ENCODE results near the gene MRPL12. TPM values are rescaled to one million over a fixed set of nuclear protein-coding genes. Genes with fewer than 3 reads are reported as not detected.

MRPL12 gene
- total and polyA plus RNA-seq, 2 of the 13 experiments (the other 11 are each of a cell fraction or from before 2014, with no cell fraction given) = 39.1 to 94.1 TPM

- H3K4me2 ChIP-seq (ENCODE audit: low read depth, low read length) = no peak overlapping the region
- peaks cover 9% of the 10 kb centered on the region for H4K20me1 ChIP-seq (ENCODE audit: insufficient read depth, low read length)
- no peaks in the 10 kb centered on the region for H3K9me3 ChIP-seq (ENCODE audit: low read length)
- in situ Hi-C loops (cut with HindIII; ENCODE audit: extremely low pct_ligation_motif_present, low pct_unique_long_range_greater_than_20kb) = no loop called here
- DNase-seq (ENCODE audit: low spot score) = no peak
- peaks cover 9% of the 10 kb centered on the region for H3K4me1 ChIP-seq (ENCODE audit: insufficient read depth, low read length)
- H3K9ac ChIP-seq (ENCODE audit: insufficient read depth, low read depth, low read length) = no peak overlapping the region
- H3K27ac ChIP-seq (ENCODE audit: extremely low read length, insufficient read depth, low read length) = no peak overlapping the region
- H3K79me2 ChIP-seq (ENCODE audit: insufficient read depth, low read length) = peaks cover 19% of the 10 kb centered on the region
- peaks cover 58 to 76% of the 10 kb centered on the region in 2 experiments for H3K36me3 ChIP-seq (replicated peaks in 1 of 2; ENCODE audit: control insufficient read depth in 1 of 2, insufficient read depth in 2 of 2, low read length in 2 of 2)
- TF ChIP-seq NRL (CRISPR knock-in tag; IDR thresholded peaks at IDR 0.05; ENCODE audit: borderline replicate concordance) (0 out of 2 replicates have a peak, but pooled peaks have one; percentile 5), IRF9 (CRISPR knock-in tag; IDR thresholded peaks at IDR 0.05; ENCODE audit: borderline replicate concordance) (no peak), AGO2 (optimal IDR thresholded peaks at IDR 0.05; ENCODE audit: low read depth, low read length) (peak; percentile 94), E2F2 (CRISPR knock-in tag; IDR thresholded peaks at IDR 0.05; ENCODE audit: borderline replicate concordance) (no peak), ZFP91 (CRISPR knock-in tag; IDR thresholded peaks at IDR 0.05; ENCODE audit: borderline replicate concordance) (peak; percentile 45; the same call in 1 of the 2 replicates), RBFOX2 (IDR thresholded peaks at IDR 0.05; ENCODE audit: low read depth, low read length) (peak; percentile 73), ZNF841 (CRISPR knock-in tag; IDR thresholded peaks at IDR 0.05; ENCODE audit: borderline replicate concordance) (no peak), HNRNPL (IDR thresholded peaks at IDR 0.05; ENCODE audit: low read depth, low read length) (peak; percentile 62; the same call in 1 of the 2 replicates)
- TF ChIP-seq, protein P1, sequence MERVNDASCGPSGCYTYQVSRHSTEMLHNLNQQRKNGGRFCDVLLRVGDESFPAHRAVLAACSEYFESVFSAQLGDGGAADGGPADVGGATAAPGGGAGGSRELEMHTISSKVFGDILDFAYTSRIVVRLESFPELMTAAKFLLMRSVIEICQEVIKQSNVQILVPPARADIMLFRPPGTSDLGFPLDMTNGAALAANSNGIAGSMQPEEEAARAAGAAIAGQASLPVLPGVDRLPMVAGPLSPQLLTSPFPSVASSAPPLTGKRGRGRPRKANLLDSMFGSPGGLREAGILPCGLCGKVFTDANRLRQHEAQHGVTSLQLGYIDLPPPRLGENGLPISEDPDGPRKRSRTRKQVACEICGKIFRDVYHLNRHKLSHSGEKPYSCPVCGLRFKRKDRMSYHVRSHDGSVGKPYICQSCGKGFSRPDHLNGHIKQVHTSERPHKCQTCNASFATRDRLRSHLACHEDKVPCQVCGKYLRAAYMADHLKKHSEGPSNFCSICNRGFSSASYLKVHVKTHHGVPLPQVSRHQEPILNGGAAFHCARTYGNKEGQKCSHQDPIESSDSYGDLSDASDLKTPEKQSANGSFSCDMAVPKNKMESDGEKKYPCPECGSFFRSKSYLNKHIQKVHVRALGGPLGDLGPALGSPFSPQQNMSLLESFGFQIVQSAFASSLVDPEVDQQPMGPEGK (CRISPR knock-in tag; IDR thresholded peaks at IDR 0.05) = no peak
- H2AFZ ChIP-seq (ENCODE audit: low read length) = no peak overlapping the region
- 98% methylated on average over 38 of the region's 40 CpGs for WGBS (ENCODE audit: low lambda C conversion rate)
- intact Hi-C loops (cut with micrococcal nuclease; ENCODE audit: unreplicated experiment) = no loop called here
- BruUV-seq (replicated peaks) = TSS peak; percentile 31
- CTCF ChIA-PET (ENCODE audit: low intra/inter-chr PET ratio, low total read pairs) = no interaction called here
- FAIRE-seq = no peak
- 0 out of 3 replicates have a peak, but pooled peaks have one; percentile 2 for ATAC-seq
- H3K4me3 ChIP-seq (replicated peaks in 1 of 3; ENCODE audit: insufficient read depth in 1 of 3, low read depth in 2 of 3, low read length in 3 of 3) = no peak overlapping the region
- no peaks in the 10 kb centered on the region; a peak in 1 of 5 replicates for H3K27me3 ChIP-seq (ENCODE audit: control insufficient read depth in 1 of 2, insufficient read depth in 2 of 2, low read length in 2 of 2)
- POLR2A ChIA-PET = interaction anchor here (1.3 to 2.1 kb wide), 2 partner anchors 13 to 17 kb away, joined by 5 to 16 read pairs; partner anchors contain the start of genes ARL16 and HGS
Measured at GRCh38 chr17:81696218-81696941, 6.8 kb upstream of the MRPL12 start.

All from HepG2 (cell line).